OCI-LY3 (cell line): ENCODE measurements around the gene ROBO2.

ENCODE experiments used
- H2AFZ ChIP-seq: fragments of 200-600, 300-600 bp; shearing (Covaris generic); 2 replicates; pipeline ENCODE4 v1.6.0; 2014; ENCODE audit warnings: antibody characterized with exemption, low read depth, low read length
- H3K27ac ChIP-seq: fragments of 200-600, 300-600 bp; sonication (generic); 2 replicates; pipeline ENCODE4 v1.5.1; 2014; ENCODE audit warnings: mild to moderate bottlenecking, low read length, moderate library complexity, mixed read lengths
- H3K27me3 ChIP-seq: fragments of 200-600, 300-600 bp; sonication (generic); 2 replicates; pipeline ENCODE4 v1.6.1; 2014; ENCODE audit warnings: low read depth, low read length, mixed read lengths
- H3K36me3 ChIP-seq: fragments of 200-600, 300-600 bp; sonication (generic); replicated peaks from 2 replicates; pipeline ENCODE3; 2014; ENCODE audit warnings: low read depth, low read length, mixed read lengths
- H3K4me1 ChIP-seq: fragments of 300-600, 200-600 bp; sonication (generic); 2 replicates; pipeline ENCODE4 v1.6.1; 2014; ENCODE audit warnings: low read length, mixed read lengths
- H3K4me2 ChIP-seq: fragments of 200-600, 300-600 bp; sonication (generic); 2 replicates; pipeline ENCODE4 v1.6.1; 2014; ENCODE audit warnings: low read length, mixed read lengths
- H3K4me3 ChIP-seq: fragments of 300-600, 200-600 bp; sonication (generic); 2 replicates; pipeline ENCODE4 v1.5.1; 2014; ENCODE audit warnings: antibody characterized with exemption, mild to moderate bottlenecking, low read length, moderate library complexity
- H3K79me2 ChIP-seq: fragments of 300-600, 200-600 bp; shearing (Covaris generic); 2 replicates; pipeline ENCODE4 v1.6.1; 2014; ENCODE audit warnings: mild to moderate bottlenecking, low read length, mixed read lengths
- H3K9ac ChIP-seq: fragments of 300-600, 200-600 bp; shearing (Covaris generic); 2 replicates; pipeline ENCODE4 v1.6.0; 2014; ENCODE audit warnings: mild to moderate bottlenecking, low read length, moderate library complexity
- H3K9me3 ChIP-seq: fragments of 200-600, 300-600 bp; shearing (Covaris generic); 2 replicates; pipeline ENCODE4 v1.6.1; 2014; ENCODE audit warnings: low read length, mixed read lengths; ENCODE audit not compliant: insufficient read depth
- H4K20me1 ChIP-seq: fragments of 200-600, 300-600 bp; sonication (generic); 2 replicates; pipeline ENCODE4 v1.6.1; 2016; ENCODE audit warnings: low read length, mixed read lengths; ENCODE audit not compliant: insufficient read depth
- CTCF ChIP-seq: fragments of 200-600, 300-600 bp; sonication (generic); IDR thresholded peaks from 2 replicates; pipeline ENCODE4 v1.5.1; 2014; ENCODE audit warnings: antibody characterized with exemption, low read length, low read depth
- EZH2phosphoT487 ChIP-seq: fragments of 200-600 bp; shearing (Covaris generic); IDR thresholded peaks from 2 replicates; pipeline ENCODE4 v1.6.1; 2018; ENCODE audit warnings: antibody characterized with exemption, mixed run types, low read depth

Gene ROBO2

GRCh38 chr3:77189258-77189657, 149.4 kb downstream of the ROBO2 start:
- Histone ChIP-seq H3K27ac (no peak overlapping the region), H3K4me1 (peaks cover 21% of the 10 kb centered on the region), H3K9me3 (peaks cover 6% of the 10 kb centered on the region; the same call in 1 of the 2 replicates), H2AFZ (0 out of 2 replicates have a peak overlapping the region, but pooled peaks have one; percentile 29), H3K4me3 (no peak overlapping the region), H3K36me3 (no peaks in the 10 kb centered on the region), H3K4me2 (peak overlapping the region; percentile 43; the same call in 1 of the 2 replicates), H3K9ac (no peak overlapping the region), H3K27me3 (no peaks in the 10 kb centered on the region), H4K20me1 (no peaks in the 10 kb centered on the region), H3K79me2 (no peaks in the 10 kb centered on the region)
- TF ChIP-seq CTCF (no peak), EZH2phosphoT487 (no peak)

GRCh38 chr3:77189684-77190083, 149.8 kb downstream of the ROBO2 start:
- Histone ChIP-seq H4K20me1 (no peaks in the 10 kb centered on the region), H3K27me3 (no peaks in the 10 kb centered on the region), H3K4me3 (no peak overlapping the region), H3K9ac (no peak overlapping the region), H3K27ac (no peak overlapping the region), H3K79me2 (no peaks in the 10 kb centered on the region), H3K4me1 (peaks cover 21% of the 10 kb centered on the region), H2AFZ (0 out of 2 replicates have a peak overlapping the region, but pooled peaks have one; percentile 29), H3K36me3 (no peaks in the 10 kb centered on the region), H3K9me3 (peaks cover 6% of the 10 kb centered on the region; the same call in 1 of the 2 replicates), H3K4me2 (peak overlapping the region; percentile 43)
- TF ChIP-seq EZH2phosphoT487, result no peak
- TF ChIP-seq CTCF, result no peak

GRCh38 chr3:77190374-77190773, 150.5 kb downstream of the ROBO2 start:
- peaks cover 6% of the 10 kb centered on the region; the same call in 1 of the 2 replicates for H3K9me3 ChIP-seq
- no peak overlapping the region for H3K4me3 ChIP-seq
- H3K27ac ChIP-seq, result no peak overlapping the region
- peaks cover 21% of the 10 kb centered on the region for H3K4me1 ChIP-seq
- no peak for TF ChIP-seq CTCF
- TF ChIP-seq EZH2phosphoT487, result no peak
- no peaks in the 10 kb centered on the region for H3K79me2 ChIP-seq
- peak overlapping the region; percentile 43; the same call in 1 of the 2 replicates for H3K4me2 ChIP-seq
- no peaks in the 10 kb centered on the region for H3K27me3 ChIP-seq
- H2AFZ ChIP-seq, result 0 out of 2 replicates have a peak overlapping the region, but pooled peaks have one; percentile 20
- H4K20me1 ChIP-seq, result no peaks in the 10 kb centered on the region
- no peaks in the 10 kb centered on the region for H3K36me3 ChIP-seq
- no peak overlapping the region for H3K9ac ChIP-seq

- Histone ChIP-seq H3K27ac (no peak overlapping the region), H3K79me2 (no peaks in the 10 kb centered on the region), H3K4me2 (no peak overlapping the region), H3K36me3 (no peaks in the 10 kb centered on the region), H3K9me3 (peaks cover 6% of the 10 kb centered on the region; the same call in 1 of the 2 replicates), H3K4me3 (no peak overlapping the region), H4K20me1 (no peaks in the 10 kb centered on the region), H2AFZ (no peak overlapping the region), H3K4me1 (peaks cover 21% of the 10 kb centered on the region), H3K9ac (no peak overlapping the region), H3K27me3 (no peaks in the 10 kb centered on the region)
- TF ChIP-seq EZH2phosphoT487, result no peak
- no peak for TF ChIP-seq CTCF
Observed at GRCh38 chr3:77191014-77191413, 151.1 kb downstream of the ROBO2 start.
